Hematopoietic multipotent progenitor cell treated with erythropoietin and hydrocortisone succinate and interleukin-3 and kit ligand, for 8 days (in vitro differentiated cells): ENCODE measurements around the gene OR2F1.

ENCODE experiments used
- DNase-seq: peaks from one replicate; pipeline ENCODE4 v3.0.0-alpha.2; 2015

Gene OR2F1, protein sequence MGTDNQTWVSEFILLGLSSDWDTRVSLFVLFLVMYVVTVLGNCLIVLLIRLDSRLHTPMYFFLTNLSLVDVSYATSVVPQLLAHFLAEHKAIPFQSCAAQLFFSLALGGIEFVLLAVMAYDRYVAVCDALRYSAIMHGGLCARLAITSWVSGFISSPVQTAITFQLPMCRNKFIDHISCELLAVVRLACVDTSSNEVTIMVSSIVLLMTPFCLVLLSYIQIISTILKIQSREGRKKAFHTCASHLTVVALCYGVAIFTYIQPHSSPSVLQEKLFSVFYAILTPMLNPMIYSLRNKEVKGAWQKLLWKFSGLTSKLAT

GRCh38 chr7:143954544-143954943 lies at the start of gene OR2F1:
TSS of gene OR2F1 (plus strand) at chr7:143954844. CDS start at chr7:143959971, 5,127 bp downstream.
- no peak for DNase-seq

DNA sequence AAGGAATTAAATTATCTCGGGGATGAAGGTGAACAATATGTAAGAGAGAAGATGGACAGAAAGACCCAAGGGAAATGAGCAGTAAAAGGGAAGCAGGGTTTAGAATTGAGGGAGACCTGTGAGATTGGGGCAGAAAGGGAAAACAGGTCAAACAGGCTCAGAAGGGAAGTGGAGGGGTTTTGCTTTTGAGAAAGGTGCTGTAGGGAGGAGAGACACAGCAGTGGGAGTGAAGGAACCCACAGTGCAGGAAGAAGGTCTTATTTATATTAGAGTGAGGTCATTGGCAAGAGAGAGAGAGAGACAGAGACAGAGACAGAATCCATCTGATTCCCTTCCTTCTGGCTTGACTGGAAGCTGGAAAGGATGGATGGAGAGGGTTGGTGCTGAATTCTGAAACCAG lies 49.1 kb upstream of the OR2F1 start:
- no peak for DNase-seq

DNA sequence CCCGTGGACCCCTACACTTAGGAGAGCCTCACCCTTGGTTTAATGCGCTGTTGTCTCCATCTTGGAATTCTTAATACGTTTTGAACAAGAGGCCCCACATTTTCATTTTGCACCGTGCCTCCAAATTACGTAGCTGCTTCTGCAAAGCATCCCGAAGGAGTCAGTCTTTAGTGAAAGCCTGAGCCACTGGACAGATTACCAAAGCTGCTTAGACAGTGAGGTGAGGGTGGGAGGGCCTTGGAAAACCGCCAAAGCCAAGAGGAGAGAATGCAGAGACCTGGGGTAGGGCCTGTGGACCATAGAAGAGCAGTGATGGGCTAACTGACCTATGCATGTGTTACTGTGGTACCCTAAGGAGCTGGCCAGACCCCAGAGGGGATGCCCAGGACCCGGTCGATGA lies 48.5 kb upstream of the OR2F1 start:
- no peak for DNase-seq

- DNase-seq, result no peak
These were observed 47.7 kb upstream of the OR2F1 start for GRCh38 chr7:143906895-143907294.

- DNase-seq, result no peak
These were observed 46.5 kb upstream of the OR2F1 start for GRCh38 chr7:143908120-143908519.

- no peak for DNase-seq
These were observed 44.8 kb upstream of the OR2F1 start for GRCh38 chr7:143909863-143910262.

GRCh38 chr7:143910473-143911248 lies 44.0 kb upstream of the OR2F1 start:
- DNase-seq, result no peak

DNA sequence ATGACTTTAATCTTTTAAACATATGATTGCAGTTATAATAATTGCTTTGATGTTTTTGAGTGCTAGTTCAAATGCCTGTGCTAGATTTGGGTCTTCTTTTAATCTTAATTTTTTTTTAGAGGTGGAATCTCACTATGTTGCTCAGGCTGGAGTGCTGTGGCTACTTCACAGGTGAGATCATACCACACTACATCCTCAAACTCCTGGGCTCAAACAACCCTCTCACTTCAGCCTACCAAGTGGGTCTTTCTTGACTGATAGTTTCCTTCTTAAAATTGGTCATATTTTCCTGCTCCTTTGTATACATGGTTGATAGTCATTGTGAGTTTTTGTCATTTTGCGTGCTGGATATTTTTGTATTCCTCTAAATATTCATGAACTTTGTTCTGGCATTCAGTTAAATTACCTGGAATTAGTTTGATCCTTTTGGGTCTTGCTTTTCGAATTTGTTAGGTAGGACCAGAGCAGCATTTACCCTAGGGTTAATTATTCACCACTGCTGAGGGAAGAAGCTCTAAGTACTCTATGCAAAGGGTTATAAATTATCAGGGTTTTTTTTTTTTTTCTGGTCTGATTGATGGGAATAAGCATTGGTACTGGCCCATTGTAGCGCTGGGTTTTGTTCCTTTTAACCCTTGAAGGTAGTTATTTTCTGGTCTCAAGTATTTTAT lies 40.6 kb upstream of the OR2F1 start:
- DNase-seq, result no peak

DNA sequence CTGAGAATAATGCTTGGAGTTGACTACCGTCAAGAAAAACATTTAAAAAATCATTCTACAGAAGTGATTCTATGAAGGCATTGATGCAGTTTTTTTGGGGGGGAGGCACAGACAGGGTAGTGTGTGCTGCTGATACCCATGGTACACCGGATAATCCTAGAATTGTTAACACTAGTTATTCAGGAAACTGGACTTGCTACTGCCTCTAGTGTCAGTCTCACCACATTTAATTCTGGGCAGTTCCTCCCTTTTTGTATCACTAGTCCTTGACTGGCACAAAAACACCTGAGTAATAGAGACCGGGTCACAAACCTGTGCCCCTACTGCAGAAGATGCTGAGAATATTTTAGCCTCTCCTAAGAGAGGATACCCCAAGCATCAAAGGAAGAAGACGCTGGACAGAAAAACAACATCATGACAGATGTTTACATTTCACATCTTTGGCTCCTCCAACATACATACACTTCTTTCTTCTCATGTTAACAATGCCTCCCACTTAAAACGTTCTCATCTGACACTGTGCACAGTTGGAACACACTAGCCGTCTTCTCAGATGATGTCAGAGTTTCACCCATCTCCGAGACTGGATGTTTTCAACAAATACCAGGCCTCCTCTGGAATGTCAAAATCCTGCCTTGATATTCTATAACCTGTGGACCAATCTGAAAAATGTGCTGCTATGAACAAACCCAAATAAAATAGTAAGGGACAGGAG lies 39.5 kb upstream of the OR2F1 start:
- no peak for DNase-seq

DNA sequence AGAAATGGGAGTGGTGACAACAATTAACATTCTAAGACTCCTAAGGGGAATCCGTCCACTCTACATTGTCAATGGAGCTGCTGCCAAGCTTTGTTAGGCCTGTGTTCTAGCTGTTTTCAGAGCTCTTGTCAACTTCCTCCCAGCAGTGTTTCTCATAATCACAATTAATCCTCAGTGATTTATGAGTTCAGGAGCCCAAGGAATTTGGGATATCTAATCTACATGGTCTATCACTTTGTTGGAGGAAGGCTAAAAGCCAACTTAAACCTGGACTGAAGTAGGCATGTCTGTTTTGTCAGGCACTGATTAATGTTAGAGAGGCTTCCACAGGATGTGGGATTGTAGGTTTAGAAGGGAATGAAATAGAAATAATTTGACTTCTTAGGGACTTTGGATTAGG lies 29.8 kb upstream of the OR2F1 start:
- no peak for DNase-seq

DNA sequence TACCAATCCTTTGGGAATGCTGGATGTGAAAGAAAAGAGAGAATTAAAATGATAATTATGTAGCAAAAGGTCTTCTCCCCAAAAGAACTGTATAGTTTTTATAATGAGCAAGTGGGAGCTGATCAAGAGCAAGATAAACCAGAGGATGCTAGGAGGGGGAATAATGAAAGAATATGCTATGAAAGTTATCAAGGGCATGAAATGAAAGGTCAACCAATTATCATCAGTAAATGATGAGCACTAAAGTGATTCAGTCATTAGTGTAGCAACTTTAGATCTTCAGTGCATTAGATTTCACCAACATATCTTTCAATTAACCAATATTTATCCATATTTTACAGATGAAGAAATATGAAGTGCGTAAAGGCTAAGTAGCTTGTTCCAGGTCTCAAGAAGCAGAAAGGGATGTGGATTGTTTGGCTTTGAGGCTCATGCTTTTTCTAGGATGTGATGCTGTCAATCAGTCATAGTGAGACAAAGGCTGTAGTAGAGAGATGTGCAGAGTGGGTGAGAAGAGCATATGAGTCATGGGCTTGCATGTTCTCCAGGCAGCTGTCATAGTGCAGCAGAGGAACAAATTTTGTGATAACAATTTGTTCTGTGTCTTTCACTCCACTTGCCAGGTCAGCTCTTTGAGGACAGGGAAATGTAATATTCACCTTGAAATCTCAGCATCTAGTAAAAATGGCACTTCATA lies 25.3 kb upstream of the OR2F1 start:
- DNase-seq, result no peak

DNA sequence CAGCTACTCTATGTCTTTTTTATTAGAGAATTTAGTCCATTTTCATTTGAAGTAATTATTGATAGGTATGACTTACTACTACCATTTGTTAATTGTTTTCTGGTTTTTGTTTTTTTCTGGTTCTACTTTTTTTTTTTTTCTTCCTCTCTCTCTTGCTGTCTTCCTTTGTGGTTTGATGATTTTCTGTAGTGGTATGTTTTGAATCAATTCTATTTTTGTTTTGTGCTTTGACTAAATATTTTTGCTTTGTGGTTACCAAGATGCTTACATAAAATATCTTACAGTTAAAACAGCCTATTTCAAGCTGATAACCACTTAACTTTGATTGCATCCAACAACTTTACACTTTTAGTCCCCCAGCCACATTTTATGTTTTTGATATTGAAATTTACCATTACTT lies 22.9 kb upstream of the OR2F1 start:
- no peak for DNase-seq

DNA sequence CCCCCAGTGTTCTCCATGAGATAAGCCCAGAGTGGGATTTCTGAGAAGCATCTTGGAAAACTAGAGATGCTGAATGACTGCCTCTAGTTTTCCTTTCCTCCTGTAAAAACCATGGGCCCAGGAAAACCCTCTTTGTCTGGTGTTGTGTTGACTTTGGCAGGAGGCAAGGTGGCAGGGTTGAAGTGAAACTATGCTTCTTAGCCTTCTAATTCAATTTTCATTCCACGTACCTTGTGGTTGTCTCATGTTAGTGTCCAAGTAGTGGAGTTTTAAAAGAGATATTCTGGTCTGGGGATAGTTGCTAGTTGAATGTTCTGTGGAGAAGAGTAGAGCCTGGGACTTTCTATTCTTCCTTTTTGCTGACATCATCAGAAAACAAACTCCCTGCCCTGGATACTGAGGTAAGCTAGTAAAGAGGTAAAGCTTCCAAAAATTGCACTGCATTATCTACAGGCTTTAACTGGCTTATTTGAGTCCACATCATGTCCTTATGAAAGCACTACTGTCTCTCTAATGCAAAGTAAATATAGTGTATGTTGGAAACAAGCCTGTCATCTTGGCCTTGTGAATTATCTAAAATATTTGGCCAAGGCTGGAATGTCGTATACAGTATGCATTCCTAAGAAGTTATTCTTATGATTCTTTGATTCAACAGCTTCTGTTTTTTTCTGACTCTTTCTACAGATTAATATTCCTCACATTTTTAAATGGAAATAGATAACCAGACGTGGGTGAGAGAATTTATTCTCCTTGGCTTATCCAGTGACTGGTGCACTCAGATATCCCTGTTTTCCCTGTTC lies 19.9 kb upstream of the OR2F1 start, which contains the start of gene OR2F2:
Gene OR2F2 (plus strand): TSS at position 708 of the 800 bp plus-strand sequence. CDS start 0 bp downstream, at position 708.
- DNase-seq, result no peak

DNA sequence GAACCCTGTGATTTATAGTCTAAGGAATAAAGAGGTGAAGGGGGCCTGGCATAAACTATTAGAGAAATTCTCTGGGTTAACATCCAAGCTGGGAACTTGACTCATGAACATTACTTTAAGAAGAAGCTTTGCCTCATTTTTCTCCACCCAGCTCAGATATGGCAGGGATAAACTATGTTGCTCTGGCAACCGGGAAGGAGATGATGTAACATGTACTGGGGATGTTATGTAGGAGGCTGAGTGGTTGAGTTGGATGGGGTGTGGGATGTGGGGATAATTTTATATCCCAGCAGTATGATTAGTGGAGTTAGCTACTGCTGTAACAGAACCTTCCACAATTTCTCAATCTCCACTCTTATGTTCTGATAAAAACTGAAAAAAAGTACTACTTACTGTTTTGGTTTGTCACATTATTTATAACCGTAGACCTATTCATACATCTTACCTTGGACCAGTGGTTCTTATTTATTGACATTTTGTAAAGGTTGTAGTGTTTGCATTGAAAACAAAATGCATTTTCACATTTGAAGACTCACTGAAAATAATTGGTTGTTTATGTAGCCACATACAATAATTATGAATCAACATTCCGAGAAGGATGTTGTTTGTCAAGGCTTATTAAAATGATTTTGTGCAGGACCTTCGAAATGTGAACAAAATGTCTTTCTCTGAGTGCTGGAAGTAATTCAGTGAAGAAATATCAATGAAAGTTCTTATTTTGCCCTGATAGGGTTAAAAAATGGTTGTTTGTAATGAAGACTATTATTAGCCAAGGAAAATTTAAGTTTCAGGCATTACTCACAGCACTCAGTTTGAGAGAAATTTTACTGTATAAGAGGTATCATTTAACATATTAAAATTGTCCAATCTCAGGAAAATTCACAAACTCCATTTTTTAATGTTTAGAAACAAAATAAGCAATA lies 18.3 kb upstream of the OR2F1 start:
- no peak for DNase-seq

- no peak for DNase-seq
These were observed 16.0 kb upstream of the OR2F1 start for GRCh38 chr7:143938379-143939243.

GRCh38 chr7:143945423-143945822 lies 9.2 kb upstream of the OR2F1 start:
- no peak for DNase-seq

DNA sequence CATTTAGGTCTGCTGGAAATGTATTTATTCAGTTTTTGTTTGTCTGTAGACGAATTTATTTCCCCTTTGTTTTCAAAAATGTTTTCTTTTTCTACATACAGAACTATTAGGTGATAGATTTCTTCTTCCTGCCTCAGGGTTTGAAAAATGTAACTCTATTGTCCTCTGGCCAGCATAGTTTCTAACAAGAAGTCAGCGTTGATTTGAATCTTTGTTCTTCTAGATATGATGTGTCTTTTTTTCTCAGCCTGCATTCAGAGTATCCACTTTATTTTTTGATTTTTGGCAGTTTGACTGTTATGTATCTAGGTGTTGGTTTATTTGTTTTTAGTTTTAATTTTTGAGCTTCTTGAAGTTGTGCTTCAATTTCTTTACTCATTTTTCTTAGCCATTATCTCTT lies 7.5 kb upstream of the OR2F1 start:
- DNase-seq, result no peak

DNA sequence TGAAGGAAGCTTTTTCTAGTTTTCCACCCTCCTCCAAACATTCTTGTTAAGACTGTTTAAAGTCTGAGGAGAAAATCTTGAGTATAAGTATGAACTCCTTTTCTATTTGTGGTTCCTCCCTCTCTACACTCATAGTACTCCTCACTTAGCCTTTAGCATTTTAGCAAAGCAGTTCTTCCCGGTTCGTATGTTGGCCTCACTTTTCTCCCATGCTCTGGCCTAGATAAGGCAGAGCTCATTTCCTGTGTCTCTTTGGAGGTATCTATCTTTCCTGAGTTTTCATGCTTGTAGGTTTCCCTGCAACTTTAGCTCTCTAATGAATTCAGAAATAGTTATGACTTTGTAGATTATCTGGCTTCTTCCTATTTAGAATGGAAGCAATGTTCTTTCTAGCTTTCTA lies 5.9 kb upstream of the OR2F1 start:
- DNase-seq, result no peak

DNA sequence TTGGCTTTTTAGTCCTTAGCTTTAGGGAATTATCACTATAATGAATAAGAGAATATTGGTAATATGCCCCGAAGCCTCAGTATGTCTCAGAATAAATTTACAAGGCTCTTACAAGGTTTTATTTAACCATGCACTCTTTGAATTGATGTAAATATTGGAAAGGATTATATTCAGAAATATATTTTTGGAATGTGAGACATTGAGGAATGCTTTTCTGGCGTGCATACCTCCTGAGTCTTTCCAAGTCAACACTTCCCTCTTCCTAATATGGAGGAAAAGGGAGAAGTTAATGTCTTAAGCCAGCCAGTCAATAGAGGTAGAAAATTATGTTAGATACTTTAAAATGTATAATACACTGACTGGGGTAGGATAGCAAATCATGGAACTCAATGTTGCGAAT lies 1.2 kb upstream of the OR2F1 start:
- DNase-seq, result no peak
